GM12873 (cell line): ENCODE measurements around the gene GDAP2.
A peak's percentile ranks its signal among the peaks of the same experiment; 100 is the strongest.

Experiments used
- CTCF ChIP-seq: IDR thresholded peaks from 2 replicates; pipeline ENCODE4 v1.5.1; 2012; ENCODE audit warnings: low read depth, mild to moderate bottlenecking, moderate library complexity, low read length, control low read depth; ENCODE audit not compliant: insufficient read depth; ENCODE audit errors: missing control alignments

Gene GDAP2

GRCh38 chr1:117929343-117930172 lies at the start of gene GDAP2, which contains the start of gene WDR3:
GDAP2 (minus strand) TSS chr1:117929621; CDS start chr1:117920357, 9,264 bp downstream.
WDR3 (plus strand) TSS chr1:117929739; CDS start chr1:117933320, 3,581 bp downstream.
- no peak for TF ChIP-seq CTCF

- no peak for TF ChIP-seq CTCF
Measured at GRCh38 chr1:117976381-117976780, 47.0 kb upstream of the GDAP2 start.

- TF ChIP-seq CTCF: no peak
Measured at GRCh38 chr1:117971777-117972176, 42.4 kb upstream of the GDAP2 start.

GRCh38 chr1:117970252-117970651 lies 40.8 kb upstream of the GDAP2 start:
- TF ChIP-seq CTCF: no peak

- no peak for TF ChIP-seq CTCF
Measured at GRCh38 chr1:117967881-117968280, 38.5 kb upstream of the GDAP2 start.

- peak; percentile 9 for TF ChIP-seq CTCF
Measured at GRCh38 chr1:117967477-117967876, 38.1 kb upstream of the GDAP2 start.

- TF ChIP-seq CTCF: no peak
Measured at GRCh38 chr1:117964290-117965038, 35.0 kb upstream of the GDAP2 start.
